Muscle of leg (tissue), 11 donors: ENCODE measurements around the gene RAD1. TPM values are rescaled to one million over a fixed set of nuclear protein-coding genes. Genes with fewer than 3 reads are reported as not detected.

Source experiments
- DNase-seq: peaks from one replicate; pipeline ENCODE4 v3.0.0; 2013
- H3K27ac ChIP-seq: one replicate; pipeline ENCODE4 v1.5.1; 2013; ENCODE audit warnings: mild to moderate bottlenecking, low read length, control low read depth
- H3K27me3 ChIP-seq: one replicate; pipeline ENCODE4 v1.6.1; 2013; ENCODE audit warnings: low read length; ENCODE audit not compliant: control insufficient read depth, insufficient read depth
- H3K36me3 ChIP-seq: one replicate; pipeline ENCODE4 v1.6.1; 2013; ENCODE audit warnings: low read length; ENCODE audit not compliant: control insufficient read depth, insufficient read depth
- H3K4me1 ChIP-seq: one replicate; pipeline ENCODE4 v1.6.1; 2013; ENCODE audit warnings: low read length; ENCODE audit not compliant: control insufficient read depth, insufficient read depth
- H3K4me3 ChIP-seq: one replicate; pipeline ENCODE4 v1.5.1; 2013; ENCODE audit warnings: low read length, control low read depth
- H3K9me3 ChIP-seq: replicated peaks from 2 replicates; pipeline ENCODE4 v1.6.1; 2013; ENCODE audit warnings: low read depth, low read length; ENCODE audit not compliant: control insufficient read depth
- WGBS: methylation state at CpG from one replicate; pipeline ENCODE4 v1.1.5; 2013; ENCODE audit warnings: missing lambda C conversion rate; ENCODE audit not compliant: insufficient coverage; 5-methylcytosine and 5-hydroxymethylcytosine counted together
- polyA plus RNA-seq, 8 donors: library from polyadenylated mRNA; unstranded; fragments of 120-200 nt; gene quantifications; one replicate each; pipeline versions ENCODE4 v1.2.1 to v1.2.3, GENCODE V29; 2013; ENCODE audit warnings: inconsistent platforms in 1 of 8, low replicate concordance in 1 of 8; ENCODE audit not compliant: insufficient read length in 8 of 8, insufficient read depth in 1 of 8
- total RNA-seq: library from RNA; stranded (reverse); fragments of 120-200 nt; gene quantifications from one replicate; pipeline ENCODE4 v1.2.4, GENCODE V29; 2013

Gene RAD1
- total and polyA plus RNA-seq, 9 donors, result 17.4 to 25.1 (median 20.5) TPM

DNA sequence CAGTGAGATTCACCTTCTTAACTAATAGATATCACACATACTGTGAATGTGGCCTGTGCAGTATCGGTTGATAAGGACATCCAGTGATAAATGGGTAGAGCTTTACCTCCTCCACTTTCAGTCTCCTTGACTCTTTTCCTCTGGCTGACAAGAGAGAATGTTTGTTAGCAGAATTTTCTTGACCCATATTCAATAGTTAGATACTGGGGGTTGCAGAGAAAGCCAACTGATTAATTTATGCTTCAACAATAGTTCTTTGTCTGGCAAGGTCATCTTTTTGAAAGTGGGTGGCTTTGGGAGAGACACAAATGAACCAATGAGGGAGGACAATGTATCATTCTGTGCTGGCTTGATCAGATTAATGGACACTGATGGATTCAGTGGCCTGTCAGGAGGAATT lies 46.0 kb downstream of the RAD1 start:
- Histone ChIP-seq H3K4me3 (no peak overlapping the region), H3K36me3 (no peaks in the 10 kb centered on the region), H3K27ac (no peak overlapping the region), H3K9me3 (no peaks in the 10 kb centered on the region), H3K4me1 (no peaks in the 10 kb centered on the region), H3K27me3 (no peaks in the 10 kb centered on the region)
- DNase-seq, result no peak
- no CpG with 5 or more reads among the region's 1 CpG for WGBS

DNA sequence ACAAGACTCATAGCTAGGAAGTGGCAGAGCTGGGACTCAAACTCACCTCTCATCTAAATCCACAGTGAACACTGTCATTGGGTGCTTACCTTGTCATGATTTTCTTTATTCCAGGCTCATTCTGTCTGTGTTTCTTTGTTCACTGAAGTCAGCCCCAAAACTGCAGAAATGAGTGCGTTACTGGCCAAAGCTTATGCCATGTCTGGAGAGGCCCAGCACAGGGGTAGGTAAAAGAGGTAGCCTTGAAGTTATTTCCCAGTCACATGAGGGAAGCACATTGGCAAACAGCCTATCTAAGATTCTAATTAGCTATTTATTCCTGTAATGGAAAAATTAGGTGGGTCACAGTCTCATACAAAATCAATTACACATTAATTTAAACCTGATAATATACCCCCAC lies 46.5 kb downstream of the RAD1 start:
- H3K9me3 ChIP-seq, result no peaks in the 10 kb centered on the region
- H3K27me3 ChIP-seq, result no peaks in the 10 kb centered on the region
- no peaks in the 10 kb centered on the region for H3K4me1 ChIP-seq
- H3K4me3 ChIP-seq, result no peak overlapping the region
- WGBS, result 100% methylated on average over 1 of the region's 1 CpG
- DNase-seq, result no peak
- H3K27ac ChIP-seq, result no peak overlapping the region
- no peaks in the 10 kb centered on the region for H3K36me3 ChIP-seq

DNA sequence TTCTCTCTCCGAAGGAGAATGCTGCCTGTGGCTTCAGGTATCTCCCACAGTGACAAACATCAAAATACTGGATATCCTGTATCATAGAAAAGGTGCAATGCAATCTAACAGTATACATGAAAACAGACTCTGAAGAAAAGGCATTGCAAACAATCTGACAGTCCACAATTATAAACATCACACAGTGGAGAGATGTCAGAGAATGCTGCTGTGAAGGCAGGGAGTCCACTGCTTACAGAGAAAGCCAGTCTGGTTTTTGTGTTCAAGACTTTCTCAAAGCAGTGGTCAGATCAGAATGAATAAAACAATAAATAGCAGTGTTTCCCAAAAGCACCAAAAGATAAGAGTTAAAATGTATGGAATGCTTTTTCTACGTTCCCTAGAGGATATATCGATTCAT lies 47.6 kb downstream of the RAD1 start:
- no peak for DNase-seq
- Histone ChIP-seq H3K27ac (no peak overlapping the region), H3K4me1 (no peaks in the 10 kb centered on the region), H3K9me3 (no peaks in the 10 kb centered on the region), H3K36me3 (no peaks in the 10 kb centered on the region), H3K27me3 (no peaks in the 10 kb centered on the region), H3K4me3 (no peak overlapping the region)
- whole genome bisulfite sequencing, result no CpG with 5 or more reads among the region's 3 CpGs

DNA sequence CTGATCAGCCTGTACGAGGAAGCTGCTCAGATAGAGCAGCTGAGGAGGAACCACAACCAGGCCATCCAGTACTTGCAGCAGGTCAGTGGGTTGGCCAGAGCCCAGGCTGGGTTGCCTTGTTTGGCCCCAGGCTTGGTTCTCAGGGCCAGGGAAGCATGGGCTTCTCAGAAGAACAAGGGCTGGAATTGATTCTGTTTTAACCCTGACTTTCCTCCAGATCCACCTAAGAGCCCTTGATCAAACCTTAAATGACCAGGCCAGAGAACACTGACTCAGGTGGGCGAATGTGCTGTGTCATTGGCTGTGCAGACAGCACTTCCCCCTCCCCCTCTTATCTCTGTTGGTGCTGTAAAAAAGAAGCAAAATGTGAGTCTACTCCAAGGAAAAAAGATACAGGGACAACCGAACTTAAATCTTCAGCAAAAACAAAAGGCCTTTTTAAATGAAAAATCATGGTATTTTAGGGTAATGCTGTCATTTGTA lies 48.3 kb downstream of the RAD1 start:
- H3K36me3 ChIP-seq, result no peaks in the 10 kb centered on the region
- no peaks in the 10 kb centered on the region for H3K4me1 ChIP-seq
- WGBS, result 59% methylated on average over 1 of the region's 3 CpGs
- no peaks in the 10 kb centered on the region for H3K9me3 ChIP-seq
- no peak for DNase-seq
- H3K27me3 ChIP-seq, result no peaks in the 10 kb centered on the region
- no peak overlapping the region for H3K4me3 ChIP-seq
- H3K27ac ChIP-seq, result no peak overlapping the region

DNA sequence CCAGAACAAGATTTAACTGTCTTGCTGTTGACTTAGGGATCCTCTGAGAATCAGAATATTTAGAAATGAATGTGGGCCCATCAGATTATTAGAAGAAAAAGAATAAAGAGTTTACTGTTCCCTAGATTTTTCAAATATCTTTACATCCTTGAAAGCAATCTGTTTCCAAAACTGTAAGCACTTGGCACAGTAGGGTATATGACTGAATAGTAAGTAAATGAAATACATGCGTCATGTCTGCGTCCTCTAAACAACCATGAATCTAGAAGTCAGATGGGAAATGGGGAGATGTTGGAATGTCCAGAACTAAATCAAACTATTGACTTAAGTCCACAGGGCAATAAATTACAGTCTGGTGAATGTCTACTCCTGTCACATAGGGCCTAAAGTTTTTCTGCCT lies 50.2 kb downstream of the RAD1 start:
- no peak overlapping the region for H3K27ac ChIP-seq
- peak; percentile 73 for DNase-seq
- H3K36me3 ChIP-seq, result no peaks in the 10 kb centered on the region
- no peaks in the 10 kb centered on the region for H3K9me3 ChIP-seq
- H3K27me3 ChIP-seq, result no peaks in the 10 kb centered on the region
- H3K4me1 ChIP-seq, result no peaks in the 10 kb centered on the region
- H3K4me3 ChIP-seq, result no peak overlapping the region
- WGBS, result no CpG with 5 or more reads among the region's 2 CpGs

DNA sequence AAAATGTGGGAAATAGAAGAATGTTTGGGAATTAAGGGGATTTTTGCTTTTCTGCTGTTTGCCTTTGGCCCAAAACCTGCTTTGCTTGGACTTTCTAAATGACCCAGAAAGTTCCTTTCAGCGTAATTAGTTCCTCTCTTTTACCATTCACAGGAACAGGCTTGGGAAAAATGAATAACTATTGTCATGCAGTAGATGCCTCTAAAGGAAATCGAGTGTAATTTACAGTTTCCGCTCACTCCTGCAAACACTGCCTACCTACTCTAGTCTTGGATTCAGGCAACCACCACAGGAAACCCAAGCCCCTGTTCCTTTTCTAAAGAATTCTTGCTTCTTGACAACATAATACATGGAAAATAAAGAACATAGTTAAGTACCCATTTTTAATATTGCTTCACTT lies 51.4 kb downstream of the RAD1 start:
- WGBS, result no CpG with 5 or more reads among the region's 3 CpGs
- Histone ChIP-seq H3K36me3 (no peaks in the 10 kb centered on the region), H3K4me1 (no peaks in the 10 kb centered on the region), H3K9me3 (no peaks in the 10 kb centered on the region), H3K27ac (no peak overlapping the region), H3K4me3 (no peak overlapping the region), H3K27me3 (no peaks in the 10 kb centered on the region)
- peak; percentile 54 for DNase-seq

DNA sequence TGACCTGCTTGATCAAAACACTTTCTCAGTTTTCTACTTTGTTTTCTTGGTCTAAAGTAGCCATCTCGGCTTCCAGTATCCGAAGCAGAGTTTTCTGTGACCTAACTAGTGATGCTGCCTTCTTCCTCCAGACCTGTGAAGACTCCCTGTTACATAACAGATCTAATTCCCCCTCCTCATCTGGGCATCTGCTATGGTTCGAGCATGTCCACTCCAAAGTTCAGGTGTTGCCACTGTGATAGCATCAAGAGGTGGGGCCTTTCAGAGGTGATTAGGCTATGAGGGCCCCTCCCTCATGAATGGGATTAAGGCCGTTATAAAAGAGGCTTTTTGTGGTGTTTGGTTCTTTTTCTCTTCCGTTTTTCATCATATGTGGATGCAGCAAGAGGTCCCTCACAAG lies 56.1 kb downstream of the RAD1 start:
- 82% methylated on average over 3 of the region's 5 CpGs for WGBS
- Histone ChIP-seq H3K27ac (no peak overlapping the region), H3K36me3 (no peaks in the 10 kb centered on the region), H3K27me3 (no peaks in the 10 kb centered on the region), H3K4me3 (no peak overlapping the region), H3K4me1 (no peaks in the 10 kb centered on the region), H3K9me3 (no peaks in the 10 kb centered on the region)
- DNase-seq, result no peak

DNA sequence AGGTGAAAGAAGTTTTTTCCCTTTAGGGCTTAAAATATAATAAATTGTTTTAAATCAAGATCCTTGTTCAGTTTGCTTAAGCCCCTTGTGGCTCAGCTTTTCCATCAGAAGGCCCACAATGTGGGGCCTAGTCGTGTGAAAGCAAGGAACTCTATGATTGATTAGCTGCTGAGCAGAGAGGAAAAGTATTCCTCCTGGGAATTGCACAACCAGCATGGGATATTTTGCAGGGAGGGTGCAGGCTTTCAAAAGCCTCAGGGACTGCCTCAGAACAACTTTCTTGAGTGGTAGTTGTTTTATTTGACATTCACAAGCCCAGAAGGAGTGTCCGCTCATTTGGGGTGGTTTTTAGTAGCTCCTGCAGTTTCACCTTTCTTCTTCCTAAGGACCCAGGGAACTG lies 56.5 kb downstream of the RAD1 start:
- Histone ChIP-seq H3K27ac (no peak overlapping the region), H3K27me3 (no peaks in the 10 kb centered on the region), H3K9me3 (no peaks in the 10 kb centered on the region), H3K4me1 (no peaks in the 10 kb centered on the region), H3K4me3 (no peak overlapping the region), H3K36me3 (no peaks in the 10 kb centered on the region)
- WGBS, result no CpG with 5 or more reads among the region's 2 CpGs
- DNase-seq, result no peak

DNA sequence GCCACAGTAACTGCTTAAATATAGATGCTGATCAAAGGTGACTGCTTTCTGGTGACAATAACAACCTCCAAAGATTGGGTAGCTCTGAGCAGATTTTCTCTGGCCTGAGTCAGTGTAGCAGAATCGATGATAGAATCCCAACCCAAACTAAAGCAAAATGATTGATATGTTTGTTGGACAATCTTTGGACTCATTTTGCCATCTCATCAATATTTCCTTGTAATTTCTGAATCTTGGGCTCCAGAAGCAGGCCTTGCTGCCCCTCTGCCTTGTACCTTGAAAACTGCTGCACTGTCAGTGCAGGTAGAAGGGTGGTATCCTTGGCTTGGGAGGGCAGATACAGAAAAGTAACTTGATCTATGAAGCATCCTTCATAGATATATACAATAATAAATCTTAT lies 57.4 kb downstream of the RAD1 start:
- WGBS, result no CpG with 5 or more reads among the region's 1 CpG
- H3K9me3 ChIP-seq, result no peaks in the 10 kb centered on the region
- H3K27me3 ChIP-seq, result no peaks in the 10 kb centered on the region
- H3K27ac ChIP-seq, result no peak overlapping the region
- H3K4me1 ChIP-seq, result no peaks in the 10 kb centered on the region
- H3K36me3 ChIP-seq, result no peaks in the 10 kb centered on the region
- DNase-seq, result no peak
- H3K4me3 ChIP-seq, result no peak overlapping the region

DNA sequence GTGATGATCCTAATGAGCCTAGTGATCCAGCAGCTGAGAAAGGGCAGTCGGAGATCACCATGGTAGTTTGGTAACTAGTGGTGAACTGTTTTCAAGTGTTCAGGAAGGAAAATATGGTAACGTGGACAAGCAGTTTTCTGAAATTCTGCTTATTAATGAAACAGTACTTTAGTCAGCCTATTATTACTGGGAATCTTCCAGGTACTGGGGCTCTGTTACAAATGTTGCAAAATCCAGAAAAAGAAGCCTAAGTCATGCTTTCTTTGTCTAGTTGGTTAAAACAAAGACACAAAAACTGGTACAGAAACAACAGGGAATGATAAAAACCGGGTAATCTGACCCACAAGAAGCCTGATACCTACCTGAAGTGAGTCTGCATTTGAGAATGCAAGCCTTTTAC lies 58.1 kb downstream of the RAD1 start:
- no peaks in the 10 kb centered on the region for H3K9me3 ChIP-seq
- 85% methylated on average over 2 of the region's 3 CpGs for WGBS
- H3K27ac ChIP-seq, result no peak overlapping the region
- H3K4me3 ChIP-seq, result no peak overlapping the region
- DNase-seq, result no peak
- H3K27me3 ChIP-seq, result no peaks in the 10 kb centered on the region
- no peaks in the 10 kb centered on the region for H3K4me1 ChIP-seq
- H3K36me3 ChIP-seq, result no peaks in the 10 kb centered on the region
